Panc1 (cell line): ENCODE results near the gene RAB11FIP3.
"Not testable (repeated sequence)": the region's sequence is repeated elsewhere in the genome, so short reads cannot be mapped to it uniquely, and the experiment has no call there.

Source experiments
- POLR2AphosphoS5 ChIP-seq: IDR thresholded peaks from 2 replicates; pipeline ENCODE4 v1.6.1; 2012; ENCODE audit warnings: mild to moderate bottlenecking, low read depth, low read length, moderate library complexity
- TCF7L2 ChIP-seq: IDR thresholded peaks from 2 replicates; pipeline ENCODE4 v1.6.1; 2011; ENCODE audit warnings: mild to moderate bottlenecking, low read depth, low read length, inconsistent platforms
- TF ChIP-seq, protein P1 (sequence below): fragments of 450-650 bp; IDR thresholded peaks from 2 replicates; pipeline ENCODE4 v1.5.1; 2017; ENCODE audit warnings: mild to moderate bottlenecking

DNA sequence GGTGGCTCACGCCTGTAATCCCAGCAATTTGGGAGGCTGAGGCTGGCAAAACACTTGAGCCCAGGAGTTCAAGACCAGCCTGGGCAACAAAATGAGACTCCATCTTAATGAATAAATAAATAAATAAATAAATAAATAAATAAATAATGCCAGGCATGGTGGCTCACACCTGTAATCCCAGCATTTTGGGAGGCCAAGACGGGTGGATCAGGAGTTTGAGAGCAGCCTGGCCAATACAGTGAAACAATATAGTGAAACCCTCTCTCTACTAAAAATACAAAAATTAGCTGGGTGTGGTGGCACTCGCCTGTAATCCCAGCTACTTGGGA lies 10.3 kb upstream of the RAB11FIP3 start:
- TF ChIP-seq POLR2AphosphoS5, TCF7L2: not testable (repeated sequence)
- TF ChIP-seq, protein P1, sequence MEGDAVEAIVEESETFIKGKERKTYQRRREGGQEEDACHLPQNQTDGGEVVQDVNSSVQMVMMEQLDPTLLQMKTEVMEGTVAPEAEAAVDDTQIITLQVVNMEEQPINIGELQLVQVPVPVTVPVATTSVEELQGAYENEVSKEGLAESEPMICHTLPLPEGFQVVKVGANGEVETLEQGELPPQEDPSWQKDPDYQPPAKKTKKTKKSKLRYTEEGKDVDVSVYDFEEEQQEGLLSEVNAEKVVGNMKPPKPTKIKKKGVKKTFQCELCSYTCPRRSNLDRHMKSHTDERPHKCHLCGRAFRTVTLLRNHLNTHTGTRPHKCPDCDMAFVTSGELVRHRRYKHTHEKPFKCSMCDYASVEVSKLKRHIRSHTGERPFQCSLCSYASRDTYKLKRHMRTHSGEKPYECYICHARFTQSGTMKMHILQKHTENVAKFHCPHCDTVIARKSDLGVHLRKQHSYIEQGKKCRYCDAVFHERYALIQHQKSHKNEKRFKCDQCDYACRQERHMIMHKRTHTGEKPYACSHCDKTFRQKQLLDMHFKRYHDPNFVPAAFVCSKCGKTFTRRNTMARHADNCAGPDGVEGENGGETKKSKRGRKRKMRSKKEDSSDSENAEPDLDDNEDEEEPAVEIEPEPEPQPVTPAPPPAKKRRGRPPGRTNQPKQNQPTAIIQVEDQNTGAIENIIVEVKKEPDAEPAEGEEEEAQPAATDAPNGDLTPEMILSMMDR: not testable (repeated sequence)
